M059J (cell line): ENCODE results near the gene MTIF2. TPM values are rescaled to one million over a fixed set of nuclear protein-coding genes. Genes with fewer than 3 reads are reported as not detected.
"Not testable (repeated sequence)": the region's sequence is repeated elsewhere in the genome, so short reads cannot be mapped to it uniquely, and the experiment has no call there.

ENCODE experiments used
- DNase-seq: peaks from one replicate; pipeline ENCODE4 v3.0.0-alpha.2; 2012; ENCODE audit warnings: low read depth
- total RNA-seq: library from RNA; depleted of rRNA; stranded (reverse); fragments of >200 nt; shearing (Covaris generic); gene quantifications from 2 replicates; pipeline ENCODE4 v1.2.3, GENCODE V29; 2014; rRNA removed

MTIF2 gene
- 18.4 and 24.7 TPM in 2 replicates for total RNA-seq

GRCh38 chr2:55268907-55269644 lies at the start of gene MTIF2:
MTIF2 (minus strand) TSS chr2:55269231; CDS start chr2:55263858, 5,373 bp downstream.
- DNase-seq, result peak; percentile 94

GRCh38 chr2:55314985-55315384 lies 46.0 kb upstream of the MTIF2 start:
- DNase-seq, result no peak

GRCh38 chr2:55311444-55311870 lies 42.4 kb upstream of the MTIF2 start:
- peak; percentile 38 for DNase-seq

GRCh38 chr2:55309446-55309845 lies 40.4 kb upstream of the MTIF2 start:
- DNase-seq, result peak; percentile 65

- DNase-seq, result no peak
Measured at GRCh38 chr2:55302241-55302640, 33.2 kb upstream of the MTIF2 start.

GRCh38 chr2:55301277-55301676 lies 32.2 kb upstream of the MTIF2 start:
- no peak for DNase-seq

GRCh38 chr2:55296393-55296792 lies 27.4 kb upstream of the MTIF2 start:
- no peak for DNase-seq

GRCh38 chr2:55283083-55283482 lies 14.1 kb upstream of the MTIF2 start:
- DNase-seq, result no peak

GRCh38 chr2:55282110-55282917 lies 13.3 kb upstream of the MTIF2 start:
- DNase-seq, result peak; percentile 82

GRCh38 chr2:55280851-55281546 lies 12.0 kb upstream of the MTIF2 start:
- not testable (repeated sequence) for DNase-seq

GRCh38 chr2:55279859-55280424 lies 10.9 kb upstream of the MTIF2 start:
- DNase-seq, result not testable (repeated sequence)

GRCh38 chr2:55279214-55279835 lies 10.3 kb upstream of the MTIF2 start:
- not testable (repeated sequence) for DNase-seq

- DNase-seq, result no peak
Measured at GRCh38 chr2:55277310-55277709, 8.3 kb upstream of the MTIF2 start.

- not testable (repeated sequence) for DNase-seq
Measured at GRCh38 chr2:55274346-55274745, 5.3 kb upstream of the MTIF2 start.

- DNase-seq, result peak; percentile 6
Measured at GRCh38 chr2:55269645-55269990, 587 bp upstream of the MTIF2 start.

GRCh38 chr2:55268288-55268906 lies 634 bp downstream of the MTIF2 start:
- DNase-seq, result no peak

GRCh38 chr2:55259586-55259985 lies 9.4 kb downstream of the MTIF2 start:
- DNase-seq, result not testable (repeated sequence)

- no peak for DNase-seq
Measured at GRCh38 chr2:55252832-55253231, 16.2 kb downstream of the MTIF2 start.

- no peak for DNase-seq
Measured at GRCh38 chr2:55247025-55247424, 22.0 kb downstream of the MTIF2 start.

GRCh38 chr2:55245411-55245810 lies 23.6 kb downstream of the MTIF2 start:
- DNase-seq, result no peak

- DNase-seq, result no peak
Measured at GRCh38 chr2:55242617-55243016, 26.4 kb downstream of the MTIF2 start.
